Neural cell (in vitro differentiated cells): Measurements from ENCODE around the gene AP3B1.

Experiments used
- CTCF ChIP-seq: fragments of 450-650 bp; IDR thresholded peaks from 2 replicates; pipeline ENCODE4 v1.5.1; 2014; ENCODE audit warnings: antibody characterized with exemption, mild to moderate bottlenecking, moderate library complexity; ENCODE audit not compliant: poor library complexity, severe bottlenecking
- EP300 ChIP-seq: fragments of 450-650 bp; conservative IDR thresholded peaks from 2 replicates; pipeline ENCODE4 v1.6.1; 2014; ENCODE audit warnings: antibody characterized with exemption, mild to moderate bottlenecking, moderate library complexity; ENCODE audit not compliant: poor library complexity, severe bottlenecking
- EZH2 ChIP-seq: fragments of 200-600, 300-800 bp; shearing (Covaris generic), sonication (generic); IDR thresholded peaks from 2 replicates; pipeline ENCODE4 v1.6.1; 2014; ENCODE audit warnings: antibody characterized with exemption, low read length, borderline replicate concordance, mild to moderate bottlenecking; ENCODE audit not compliant: insufficient read depth, poor library complexity, severe bottlenecking
- MXI1 ChIP-seq: fragments of 450-650 bp; conservative IDR thresholded peaks from 2 replicates; pipeline ENCODE4 v1.6.1; 2014; ENCODE audit warnings: antibody characterized with exemption, mild to moderate bottlenecking; ENCODE audit not compliant: poor library complexity, severe bottlenecking
- POLR2AphosphoS5 ChIP-seq: IDR thresholded peaks from 2 replicates; pipeline ENCODE4 v1.6.1; 2012
- SMC3 ChIP-seq: fragments of 450-650 bp; conservative IDR thresholded peaks from 2 replicates; pipeline ENCODE4 v1.6.1; 2014; ENCODE audit warnings: antibody characterized with exemption, mild to moderate bottlenecking, moderate library complexity; ENCODE audit not compliant: poor library complexity

- TF ChIP-seq CTCF (peak; percentile 19), SMC3 (no peak), POLR2AphosphoS5 (peak; percentile 54), EZH2 (no peak), EP300 (peak; percentile 97), MXI1 (peak; percentile 20)
Measured at GRCh38 chr5:77993855-77994318, 300.6 kb downstream of the AP3B1 start.
